Measurements from ENCODE around the gene IFI27.

The IFI27 gene

GRCh38 chr14:94129758-94130414, 19.4 kb downstream of the IFI27 start:
- peaks cover 15% of the 10 kb centered on the region in 2 donors for H3K4me1 ChIP-seq (ENCODE audit: control insufficient read depth in 1 of 2, insufficient read depth in 2 of 2, low read length in 2 of 2)
- no peaks in the 10 kb centered on the region for H3K9me3 ChIP-seq (ENCODE audit: control insufficient read depth in 1 of 2, low read length in 2 of 2)
- no peaks in the 10 kb centered on the region for H3K27me3 ChIP-seq (ENCODE audit: control insufficient read depth in 1 of 2, insufficient read depth in 2 of 2, low read length in 2 of 2)
- peaks cover 0 to 5% of the 10 kb centered on the region in 2 donors for H3K36me3 ChIP-seq (ENCODE audit: control insufficient read depth in 1 of 2, insufficient read depth in 2 of 2, low read length in 2 of 2)
- peak overlapping the region; percentile 59 to 82 for H3K4me3 ChIP-seq (ENCODE audit: low read depth in 1 of 2, low read length in 2 of 2)
- no peak overlapping the region for H3K27ac ChIP-seq (ENCODE audit: low read depth, low read length)
- peak overlapping the region; percentile 40 to 45 for H3K9ac ChIP-seq (ENCODE audit: low read depth in 1 of 2, low read length in 2 of 2)

- Histone ChIP-seq H3K27ac (ENCODE audit: low read depth, low read length) (no peak overlapping the region), H3K4me1 (ENCODE audit: control insufficient read depth in 1 of 2, insufficient read depth in 2 of 2, low read length in 2 of 2) (peaks cover 15% of the 10 kb centered on the region in 2 donors), H3K36me3 (ENCODE audit: control insufficient read depth in 1 of 2, insufficient read depth in 2 of 2, low read length in 2 of 2) (peaks cover 0 to 4% of the 10 kb centered on the region in 2 donors), H3K27me3 (ENCODE audit: control insufficient read depth in 1 of 2, insufficient read depth in 2 of 2, low read length in 2 of 2) (peaks cover 0 to 6% of the 10 kb centered on the region in 2 donors), H3K9ac (ENCODE audit: low read depth in 1 of 2, low read length in 2 of 2) (no peak overlapping the region), H3K9me3 (ENCODE audit: control insufficient read depth in 1 of 2, low read length in 2 of 2) (no peaks in the 10 kb centered on the region), H3K4me3 (ENCODE audit: low read depth in 1 of 2, low read length in 2 of 2) (no peak overlapping the region)
These were observed 21.9 kb downstream of the IFI27 start for GRCh38 chr14:94132285-94132887.

- no peak overlapping the region for H3K9ac ChIP-seq (ENCODE audit: low read depth in 1 of 2, low read length in 2 of 2)
These were observed 24.9 kb downstream of the IFI27 start for GRCh38 chr14:94135476-94135875.

GRCh38 chr14:94136575-94137331, 26.2 kb downstream of the IFI27 start:
- Histone ChIP-seq H3K36me3 (ENCODE audit: control insufficient read depth in 1 of 2, insufficient read depth in 2 of 2, low read length in 2 of 2) (no peaks in the 10 kb centered on the region), H3K27ac (ENCODE audit: low read depth, low read length) (no peak overlapping the region), H3K9me3 (ENCODE audit: control insufficient read depth in 1 of 2, low read length in 2 of 2) (no peaks in the 10 kb centered on the region), H3K4me3 (ENCODE audit: low read depth in 1 of 2, low read length in 2 of 2) (peak overlapping the region in 1 of 2 donors; percentile 8), H3K4me1 (ENCODE audit: control insufficient read depth in 1 of 2, insufficient read depth in 2 of 2, low read length in 2 of 2) (no peaks in the 10 kb centered on the region), H3K9ac (ENCODE audit: low read depth in 1 of 2, low read length in 2 of 2) (no peak overlapping the region), H3K27me3 (ENCODE audit: control insufficient read depth in 1 of 2, insufficient read depth in 2 of 2, low read length in 2 of 2) (peaks cover 3 to 6% of the 10 kb centered on the region in 2 donors)

More at GRCh38 chr14:94135476-94135875, 24.9 kb downstream of the IFI27 start:
- H3K4me1 ChIP-seq (ENCODE audit: control insufficient read depth in 1 of 2, insufficient read depth in 2 of 2, low read length in 2 of 2): no peaks in the 10 kb centered on the region
- no peak overlapping the region for H3K27ac ChIP-seq (ENCODE audit: low read depth, low read length)
- peaks cover 3 to 6% of the 10 kb centered on the region in 2 donors for H3K27me3 ChIP-seq (ENCODE audit: control insufficient read depth in 1 of 2, insufficient read depth in 2 of 2, low read length in 2 of 2)
- H3K36me3 ChIP-seq (ENCODE audit: control insufficient read depth in 1 of 2, insufficient read depth in 2 of 2, low read length in 2 of 2): no peaks in the 10 kb centered on the region
- H3K4me3 ChIP-seq (ENCODE audit: low read depth in 1 of 2, low read length in 2 of 2): no peak overlapping the region
- H3K9me3 ChIP-seq (ENCODE audit: control insufficient read depth in 1 of 2, low read length in 2 of 2): no peaks in the 10 kb centered on the region

- peaks cover 3 to 6% of the 10 kb centered on the region in 2 donors for H3K27me3 ChIP-seq (ENCODE audit: control insufficient read depth in 1 of 2, insufficient read depth in 2 of 2, low read length in 2 of 2)
- H3K4me1 ChIP-seq (ENCODE audit: control insufficient read depth in 1 of 2, insufficient read depth in 2 of 2, low read length in 2 of 2): no peaks in the 10 kb centered on the region
- no peaks in the 10 kb centered on the region for H3K36me3 ChIP-seq (ENCODE audit: control insufficient read depth in 1 of 2, insufficient read depth in 2 of 2, low read length in 2 of 2)
- H3K9me3 ChIP-seq (ENCODE audit: control insufficient read depth in 1 of 2, low read length in 2 of 2): no peaks in the 10 kb centered on the region
- no peak overlapping the region for H3K27ac ChIP-seq (ENCODE audit: low read depth, low read length)
- no peak overlapping the region for H3K9ac ChIP-seq (ENCODE audit: low read depth in 1 of 2, low read length in 2 of 2)
- H3K4me3 ChIP-seq (ENCODE audit: low read depth in 1 of 2, low read length in 2 of 2): no peak overlapping the region
These were observed 27.7 kb downstream of the IFI27 start for GRCh38 chr14:94138251-94138650.

GRCh38 chr14:94139006-94139405, 28.5 kb downstream of the IFI27 start:
- Histone ChIP-seq H3K4me3 (ENCODE audit: low read depth in 1 of 2, low read length in 2 of 2) (no peak overlapping the region), H3K9ac (ENCODE audit: low read depth in 1 of 2, low read length in 2 of 2) (no peak overlapping the region), H3K27me3 (ENCODE audit: control insufficient read depth in 1 of 2, insufficient read depth in 2 of 2, low read length in 2 of 2) (peaks cover 3 to 6% of the 10 kb centered on the region in 2 donors), H3K36me3 (ENCODE audit: control insufficient read depth in 1 of 2, insufficient read depth in 2 of 2, low read length in 2 of 2) (no peaks in the 10 kb centered on the region), H3K27ac (ENCODE audit: low read depth, low read length) (no peak overlapping the region), H3K9me3 (ENCODE audit: control insufficient read depth in 1 of 2, low read length in 2 of 2) (no peaks in the 10 kb centered on the region), H3K4me1 (ENCODE audit: control insufficient read depth in 1 of 2, insufficient read depth in 2 of 2, low read length in 2 of 2) (no peaks in the 10 kb centered on the region)

GRCh38 chr14:94139421-94139820, 28.9 kb downstream of the IFI27 start:
- Histone ChIP-seq H3K27ac (ENCODE audit: low read depth, low read length) (no peak overlapping the region), H3K36me3 (ENCODE audit: control insufficient read depth in 1 of 2, insufficient read depth in 2 of 2, low read length in 2 of 2) (no peaks in the 10 kb centered on the region), H3K9me3 (ENCODE audit: control insufficient read depth in 1 of 2, low read length in 2 of 2) (no peaks in the 10 kb centered on the region), H3K4me3 (ENCODE audit: low read depth in 1 of 2, low read length in 2 of 2) (no peak overlapping the region), H3K4me1 (ENCODE audit: control insufficient read depth in 1 of 2, insufficient read depth in 2 of 2, low read length in 2 of 2) (no peaks in the 10 kb centered on the region), H3K9ac (ENCODE audit: low read depth in 1 of 2, low read length in 2 of 2) (no peak overlapping the region), H3K27me3 (ENCODE audit: control insufficient read depth in 1 of 2, insufficient read depth in 2 of 2, low read length in 2 of 2) (peaks cover 3 to 6% of the 10 kb centered on the region in 2 donors)

GRCh38 chr14:94142247-94142646, 31.7 kb downstream of the IFI27 start:
- no peaks in the 10 kb centered on the region for H3K9me3 ChIP-seq (ENCODE audit: control insufficient read depth in 1 of 2, low read length in 2 of 2)
- no peak overlapping the region for H3K4me3 ChIP-seq (ENCODE audit: low read depth in 1 of 2, low read length in 2 of 2)
- H3K4me1 ChIP-seq (ENCODE audit: control insufficient read depth in 1 of 2, insufficient read depth in 2 of 2, low read length in 2 of 2): no peaks in the 10 kb centered on the region
- no peaks in the 10 kb centered on the region for H3K36me3 ChIP-seq (ENCODE audit: control insufficient read depth in 1 of 2, insufficient read depth in 2 of 2, low read length in 2 of 2)
- H3K27me3 ChIP-seq (ENCODE audit: control insufficient read depth in 1 of 2, insufficient read depth in 2 of 2, low read length in 2 of 2): peaks cover under 1 to 3% of the 10 kb centered on the region in 2 donors
- no peak overlapping the region for H3K27ac ChIP-seq (ENCODE audit: low read depth, low read length)
- H3K9ac ChIP-seq (ENCODE audit: low read depth in 1 of 2, low read length in 2 of 2): no peak overlapping the region

- no peak overlapping the region for H3K9ac ChIP-seq (ENCODE audit: low read depth in 1 of 2, low read length in 2 of 2)
- peaks cover 0 to 3% of the 10 kb centered on the region in 2 donors for H3K27me3 ChIP-seq (ENCODE audit: control insufficient read depth in 1 of 2, insufficient read depth in 2 of 2, low read length in 2 of 2)
- no peaks in the 10 kb centered on the region for H3K36me3 ChIP-seq (ENCODE audit: control insufficient read depth in 1 of 2, insufficient read depth in 2 of 2, low read length in 2 of 2)
- H3K4me1 ChIP-seq (ENCODE audit: control insufficient read depth in 1 of 2, insufficient read depth in 2 of 2, low read length in 2 of 2): no peaks in the 10 kb centered on the region
- no peaks in the 10 kb centered on the region for H3K9me3 ChIP-seq (ENCODE audit: control insufficient read depth in 1 of 2, low read length in 2 of 2)
- no peak overlapping the region for H3K27ac ChIP-seq (ENCODE audit: low read depth, low read length)
- H3K4me3 ChIP-seq (ENCODE audit: low read depth in 1 of 2, low read length in 2 of 2): no peak overlapping the region
These were observed 32.3 kb downstream of the IFI27 start for GRCh38 chr14:94142836-94143235.

- H3K9me3 ChIP-seq (ENCODE audit: control insufficient read depth in 1 of 2, low read length in 2 of 2): no peaks in the 10 kb centered on the region
- H3K4me1 ChIP-seq (ENCODE audit: control insufficient read depth in 1 of 2, insufficient read depth in 2 of 2, low read length in 2 of 2): no peaks in the 10 kb centered on the region
- H3K27ac ChIP-seq (ENCODE audit: low read depth, low read length): no peak overlapping the region
- H3K27me3 ChIP-seq (ENCODE audit: control insufficient read depth in 1 of 2, insufficient read depth in 2 of 2, low read length in 2 of 2): peaks cover 0 to 2% of the 10 kb centered on the region in 2 donors
- no peaks in the 10 kb centered on the region for H3K36me3 ChIP-seq (ENCODE audit: control insufficient read depth in 1 of 2, insufficient read depth in 2 of 2, low read length in 2 of 2)
- H3K9ac ChIP-seq (ENCODE audit: low read depth in 1 of 2, low read length in 2 of 2): no peak overlapping the region
- H3K4me3 ChIP-seq (ENCODE audit: low read depth in 1 of 2, low read length in 2 of 2): no peak overlapping the region
These were observed 32.7 kb downstream of the IFI27 start for GRCh38 chr14:94143239-94143638.
